ENCODE measurements around the gene WIZ. TPM values are rescaled to one million over a fixed set of nuclear protein-coding genes. Genes with fewer than 3 reads are reported as not detected.

WIZ gene
- total and polyA plus RNA-seq, 2 of the 8 experiments (the other 6 are each of a cell fraction or from before 2014, with no cell fraction given) = 12.5 to 33.2 TPM

GRCh38 chr19:15455996-15456395 lies 6.2 kb upstream of the WIZ start:
- Histone ChIP-seq H3K56ac (replicated peaks; ENCODE audit: insufficient read length, low read depth, low read length) (no peak overlapping the region), H3K4me3 (ENCODE audit: extremely low read depth in 1 of 4, insufficient read depth in 2 of 4, low read depth in 3 of 4, low read length in 4 of 4) (peak overlapping the region in 2 of 4 experiments; percentile 29 to 61; a peak in 2 of 8 replicates), H3K14ac (ENCODE audit: insufficient read length) (no peak overlapping the region), H3K23me2 (ENCODE audit: low read depth, low read length) (peaks cover 13% of the 10 kb centered on the region; the same call in 1 of the 2 replicates), H4K8ac (ENCODE audit: extremely low read depth, insufficient read depth, low read length) (no peak overlapping the region), H3K27ac (ENCODE audit: low read depth, low read length) (no peak overlapping the region), H4K5ac (ENCODE audit: insufficient read length, low read depth, low read length) (no peak overlapping the region), H4K20me1 (replicated peaks in 1 of 2; ENCODE audit: control insufficient read depth in 1 of 2, insufficient read depth in 2 of 2, low read length in 2 of 2) (peaks cover 0 to 6% of the 10 kb centered on the region in 2 experiments), H3K79me1 (ENCODE audit: low read depth, low read length) (no peaks in the 10 kb centered on the region), H3K9ac (replicated peaks in 1 of 4; ENCODE audit: extremely low read depth in 1 of 4, low read depth in 3 of 4, low read length in 3 of 4) (no peak overlapping the region), H3K4me1 (replicated peaks in 1 of 4; ENCODE audit: control insufficient read depth in 3 of 4, insufficient read depth in 4 of 4, low read length in 3 of 4) (peaks cover 0 to 17% (median 10%) of the 10 kb centered on the region in 4 experiments; a peak in 5 of 7 replicates), H3K79me2 (ENCODE audit: control insufficient read depth in 1 of 2, insufficient read depth in 2 of 2, low read length in 2 of 2) (no peaks in the 10 kb centered on the region), H3K4ac (replicated peaks; ENCODE audit: insufficient read length, low read depth, low read length) (no peak overlapping the region), H2BK15ac (ENCODE audit: low read length) (0 out of 2 replicates have a peak overlapping the region, but pooled peaks have one; percentile 61), H3K4me2 (ENCODE audit: insufficient read depth in 1 of 2, low read depth in 2 of 2, low read length in 2 of 2) (peak overlapping the region; percentile 49 to 82), H2AK5ac (ENCODE audit: low read depth, low read length) (no peak overlapping the region), H3K9me3 (ENCODE audit: insufficient read depth in 2 of 2, low read depth in 1 of 2, low read length in 1 of 2) (no peaks in the 10 kb centered on the region), H3K18ac (ENCODE audit: extremely low read depth, low read length) (no peak overlapping the region), H3K23ac (ENCODE audit: insufficient read length) (no peak overlapping the region), H3K27me3 (replicated peaks in 1 of 4; ENCODE audit: control insufficient read depth in 3 of 4, extremely low read depth in 1 of 4, insufficient read depth in 3 of 4, low read length in 3 of 4) (peaks cover 20 to 69% (median 55%) of the 10 kb centered on the region in 4 experiments), H4K91ac (replicated peaks; ENCODE audit: insufficient read length, low read length) (no peak overlapping the region), H2BK20ac (ENCODE audit: low read length) (no peak overlapping the region), H2AFZ (ENCODE audit: low read length) (0 out of 2 replicates have a peak overlapping the region, but pooled peaks have one; percentile 2), H2BK5ac (ENCODE audit: low read depth, low read length) (no peak overlapping the region), H2BK120ac (replicated peaks; ENCODE audit: low read depth, low read length) (no peak overlapping the region), H2BK12ac (ENCODE audit: low read depth, low read length) (no peak overlapping the region), H3K36me3 (ENCODE audit: control insufficient read depth in 2 of 4, insufficient read depth in 4 of 4, low read length in 3 of 4) (no peaks in the 10 kb centered on the region; a peak in 1 of 8 replicates)
- no peak for FAIRE-seq
- WGBS, 2 experiments (ENCODE audit: extremely low coverage in 1 of 2, insufficient coverage in 1 of 2, insufficient read length in 1 of 2, insufficient replicate concordance in 2 of 2, low coverage in 1 of 2, low lambda C conversion rate in 2 of 2, missing lambda C conversion rate in 1 of 2) = 85% methylated on average over 9 of the region's 9 CpGs; no CpG with 5 or more reads in 1 of the 2 experiments
- DNase-seq (ENCODE audit: low read depth in 1 of 2, low spot score in 2 of 2) = no peak
- CTCF ChIA-PET (ENCODE audit: partially characterized antibody) = interaction anchor here (0.6 to 5.7 kb wide), 8 partner anchors 8 to 607 kb away, joined by 3 to 25 read pairs (median 4); partner anchors contain the start of genes AKAP8L and RASAL3
- POLR2A ChIA-PET (ENCODE audit: partially characterized antibody) = interaction anchor here (1.1 kb wide), 1 partner anchor 38 kb away, joined by 6 read pairs; the partner anchor contains the start of gene AKAP8L
- TF ChIP-seq RXRA (IDR thresholded peaks at IDR 0.05; ENCODE audit: insufficient read depth, low read depth, low read length) (no peak), CREB1 (IDR thresholded peaks at IDR 0.05) (no peak), YY1 (IDR thresholded peaks at IDR 0.05; ENCODE audit: low read depth, low read length) (no peak), POU5F1 (IDR thresholded peaks at IDR 0.05; ENCODE audit: low read depth, low read length) (no peak), BRCA1 (IDR thresholded peaks at IDR 0.05; ENCODE audit: low read depth, low read length) (no peak), TCF12 (IDR thresholded peaks at IDR 0.05; ENCODE audit: low read depth, low read length) (no peak), TAF7 (optimal IDR thresholded peaks at IDR 0.05; ENCODE audit: borderline replicate concordance, low read depth, low read length) (no peak), SP2 (IDR thresholded peaks at IDR 0.05; ENCODE audit: low read length) (no peak), RBBP5 (IDR thresholded peaks at IDR 0.05; ENCODE audit: borderline replicate concordance, low read depth, low read length) (no peak), KDM5A (IDR thresholded peaks at IDR 0.05; ENCODE audit: low read length) (no peak), SIRT6 (IDR thresholded peaks at IDR 0.05; ENCODE audit: low read length) (no peak), CTCF (IDR thresholded peaks at IDR 0.05; ENCODE audit: control extremely low read depth in 1 of 3, insufficient read depth in 1 of 3, low read depth in 1 of 3, low read length in 3 of 3) (no peak)

All from H1 (cell line).